Adipose tissue (tissue), 3 donors: ENCODE results near the gene TRIM75. TPM values are rescaled to one million over a fixed set of nuclear protein-coding genes. Genes with fewer than 3 reads are reported as not detected.
"Not testable (repeated sequence)": the region's sequence is repeated elsewhere in the genome, so short reads cannot be mapped to it uniquely, and the experiment has no call there.

Experiments
- H3K27ac ChIP-seq: one replicate; pipeline ENCODE4 v1.5.1; 2013; ENCODE audit warnings: low read depth, low read length
- WGBS, 3 donors: extraction: QIAGEN DNeasy Blood & Tissue Kit; methylation state at CpG; one replicate each; pipeline ENCODE4 v1.1.7; 2013; 5-methylcytosine and 5-hydroxymethylcytosine counted together
- polyA plus RNA-seq, 3 donors: library from polyadenylated mRNA; stranded (reverse); fragments of 200-250 nt; gene quantifications; one replicate each; pipeline ENCODE4 v1.2.3, GENCODE V29; 2013
- donor health status: healthy with polysubstance abuse.
- donor health status: Bipolar disorder and iron deficiency.
- donor health status: healthy.

Gene TRIM75
- polyA plus RNA-seq, 3 donors, result not detected

DNA sequence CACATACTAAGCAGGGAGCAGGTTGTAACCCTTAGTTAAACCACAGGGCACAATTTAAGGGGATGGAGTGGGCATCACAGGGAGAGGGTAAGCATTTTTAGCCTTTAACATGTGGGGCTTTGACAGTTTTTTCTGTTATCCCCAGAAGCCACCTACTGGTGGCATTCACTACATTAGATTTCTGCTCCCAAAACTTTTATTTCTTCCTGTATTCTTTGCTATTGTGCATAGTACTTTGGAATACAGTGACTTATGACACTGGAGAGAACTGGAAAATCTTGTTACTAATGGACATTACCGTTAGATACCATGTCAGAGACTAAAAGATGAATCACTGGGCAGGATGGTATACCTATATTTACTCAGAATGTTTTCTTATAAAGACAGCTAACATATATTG is 7.3 kb downstream of the TRIM75 start:
- WGBS, 3 donors, result 40 to 65% (median 53%) methylated on average over 1 of the region's 1 CpG
- H3K27ac ChIP-seq, result no peak overlapping the region

DNA sequence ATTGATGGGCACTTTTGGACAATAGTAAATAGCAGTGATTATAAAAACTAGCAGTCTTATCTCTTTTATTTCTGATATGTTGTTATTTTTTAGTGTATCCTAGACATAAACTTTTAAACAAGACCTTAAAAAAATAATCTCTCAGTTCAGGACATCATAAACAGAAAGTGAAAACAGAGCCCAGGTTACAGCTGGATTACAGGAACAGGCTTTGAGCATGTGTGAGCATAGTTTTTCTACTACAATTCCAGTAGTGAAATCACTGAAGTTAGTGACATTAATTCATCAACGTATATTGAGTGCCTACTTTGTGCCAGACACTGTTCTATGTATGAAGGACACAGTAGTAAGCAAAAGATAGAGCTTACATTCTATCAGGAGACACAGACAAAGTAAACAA is 16.9 kb downstream of the TRIM75 start:
- WGBS, 3 donors, result 42 to 83% (median 70%) methylated on average over 1 of the region's 1 CpG
- no peak overlapping the region for H3K27ac ChIP-seq

DNA sequence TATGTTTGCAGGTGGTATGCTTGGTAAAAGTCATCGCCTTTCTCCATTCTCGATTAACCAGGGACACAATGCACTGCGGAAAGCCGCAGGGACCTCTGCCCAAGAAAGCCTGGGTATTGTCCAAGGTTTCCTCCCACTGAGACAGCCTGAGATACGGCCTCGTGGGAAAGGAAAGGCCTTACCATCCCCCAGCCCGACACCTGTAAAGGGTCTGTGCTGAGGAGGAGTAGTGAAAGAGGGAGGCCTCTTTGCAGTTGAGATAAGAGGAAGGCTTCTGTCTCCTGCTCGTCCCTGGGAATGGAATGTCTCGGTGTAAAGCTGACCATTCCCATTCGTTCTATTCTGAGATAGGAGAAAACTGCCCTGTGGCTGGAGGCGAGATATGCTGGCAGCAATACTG is 19.7 kb downstream of the TRIM75 start:
- H3K27ac ChIP-seq, result not testable (repeated sequence)
- WGBS, 3 donors, result 29 to 68% (median 60%) methylated on average over 11 of the region's 11 CpGs

DNA sequence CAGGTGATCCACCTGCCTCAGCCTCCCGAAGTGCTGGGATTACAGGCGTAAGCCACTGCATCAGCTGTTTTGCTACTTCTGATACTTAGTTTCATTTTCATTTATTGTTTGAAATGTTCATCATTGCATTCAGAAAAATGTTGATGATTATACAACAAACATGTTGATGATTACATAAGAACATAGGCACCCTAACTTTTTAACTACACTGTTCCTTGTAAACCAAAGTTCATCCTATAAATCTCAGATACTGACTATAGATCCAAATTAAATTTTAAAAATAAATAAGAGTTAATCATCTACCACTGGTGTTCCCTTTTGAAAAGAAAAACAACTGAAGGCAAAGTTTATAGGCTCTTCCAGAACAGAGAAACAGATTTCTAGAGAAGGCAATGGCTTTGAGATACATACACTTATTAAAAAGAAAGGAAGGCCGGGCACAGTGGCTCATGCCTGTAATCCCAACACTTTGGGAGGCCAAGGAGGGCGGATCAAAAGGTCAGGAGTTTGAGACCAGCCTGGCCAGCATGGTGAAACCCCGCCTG is 23.4 kb downstream of the TRIM75 start:
- 95 to 96% (median 96%) methylated on average over 5 of the region's 5 CpGs for WGBS, 3 donors
- H3K27ac ChIP-seq, result no peak overlapping the region

DNA sequence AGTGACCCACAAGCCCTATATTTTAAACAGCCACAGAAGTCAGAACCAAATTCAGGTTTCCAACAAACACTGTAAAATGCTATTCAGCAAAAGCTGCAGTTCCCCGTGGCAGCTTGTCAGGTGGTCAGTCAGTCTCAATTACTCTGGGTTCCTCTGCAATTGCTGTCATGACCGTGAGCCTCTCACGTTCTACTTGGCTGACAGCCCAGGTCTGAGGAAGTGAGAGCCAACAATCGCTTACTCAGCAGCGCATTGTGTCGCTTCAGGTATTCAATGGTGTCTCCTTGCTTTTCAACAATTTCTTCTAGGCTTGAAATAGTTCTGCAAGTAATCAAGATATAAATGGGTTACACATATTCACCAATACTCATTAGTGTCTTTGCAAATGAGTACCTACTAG is 25.8 kb downstream of the TRIM75 start:
- no peak overlapping the region for H3K27ac ChIP-seq
- 28 to 34% (median 30%) methylated on average over 6 of the region's 6 CpGs for WGBS, 3 donors

DNA sequence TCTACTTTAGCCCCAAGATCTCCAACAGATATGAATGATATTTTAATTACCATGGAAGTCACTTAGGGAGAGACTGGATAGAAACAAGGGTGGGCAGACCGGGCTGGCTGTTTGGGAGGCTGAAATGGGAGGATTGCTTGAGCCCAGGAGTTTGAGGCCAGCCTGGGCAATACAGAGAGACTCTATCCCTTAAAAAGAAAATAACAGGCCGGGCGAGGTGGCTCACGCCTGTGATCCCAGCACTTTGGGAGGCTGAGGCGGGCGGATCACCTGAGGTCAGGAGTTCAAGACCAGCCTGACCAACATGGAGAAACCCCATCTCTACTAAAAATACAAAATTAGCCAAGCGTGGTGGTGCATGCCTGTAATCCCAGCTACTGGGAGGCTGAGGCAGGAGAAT is 31.1 kb downstream of the TRIM75 start:
- 89 to 97% (median 94%) methylated on average over 6 of the region's 7 CpGs for WGBS, 3 donors
- H3K27ac ChIP-seq, result not testable (repeated sequence)

DNA sequence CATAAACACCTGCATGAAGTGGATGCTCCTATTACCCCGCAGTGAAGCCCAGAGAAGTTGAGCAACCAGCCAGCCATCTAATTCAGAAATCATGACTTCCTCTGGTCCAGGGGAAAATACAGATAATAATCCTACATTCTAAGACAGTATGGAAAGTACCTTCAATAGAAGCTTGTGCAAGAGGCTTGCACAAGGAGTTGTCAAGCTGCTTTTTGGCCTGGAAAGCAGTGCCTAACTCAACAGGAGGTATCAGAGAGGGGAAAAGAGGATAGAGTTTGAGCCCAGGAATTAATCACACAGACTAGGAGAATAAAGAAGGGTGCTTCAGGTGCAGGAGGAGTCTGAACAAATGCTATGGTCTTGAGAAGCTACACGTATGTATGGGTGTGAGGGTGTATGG is 32.3 kb downstream of the TRIM75 start:
- 79 to 89% (median 85%) methylated on average over 2 of the region's 2 CpGs for WGBS, 3 donors
- H3K27ac ChIP-seq, result no peak overlapping the region

DNA sequence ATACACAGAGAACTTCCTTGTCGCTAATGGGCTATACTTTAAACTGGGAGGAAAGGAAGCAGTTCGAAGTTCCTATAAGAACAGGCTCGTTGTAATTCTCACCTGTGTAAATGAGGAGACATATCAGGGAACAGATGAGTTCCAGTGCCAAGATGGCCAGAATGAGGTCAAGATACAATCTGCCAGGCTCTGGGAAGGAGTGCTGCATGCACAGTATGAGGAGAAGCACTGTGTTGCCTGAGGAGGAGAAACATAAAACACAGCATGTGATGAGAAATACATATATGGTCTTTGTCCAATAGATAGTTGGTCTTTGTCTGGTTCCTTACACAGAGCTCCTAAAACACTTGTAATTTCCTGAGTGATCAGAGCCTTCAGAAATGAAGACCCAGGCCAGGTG is 34.7 kb downstream of the TRIM75 start:
- H3K27ac ChIP-seq, result no peak overlapping the region
- 83 to 88% (median 85%) methylated on average over 3 of the region's 3 CpGs for WGBS, 3 donors

DNA sequence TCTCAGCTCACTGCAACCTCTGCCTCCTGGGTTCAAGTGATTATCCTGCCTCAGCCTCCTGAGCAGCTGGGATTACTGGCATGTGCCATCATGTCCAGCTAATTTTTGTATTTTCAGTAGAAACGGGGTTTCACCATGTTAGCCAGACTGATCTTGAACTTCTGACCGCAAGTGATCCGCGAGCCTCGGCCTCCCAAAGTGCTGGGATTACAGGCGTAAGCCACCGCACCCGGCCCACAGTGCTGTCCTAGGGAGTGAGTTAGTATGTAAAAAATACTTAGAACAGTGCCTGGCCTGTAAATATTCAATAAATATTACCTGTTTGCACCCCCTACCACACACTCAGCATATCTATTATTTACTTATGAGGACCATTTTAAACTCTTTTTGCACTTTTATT is 38.5 kb downstream of the TRIM75 start:
- 94 to 95% (median 95%) methylated on average over 8 of the region's 8 CpGs for WGBS, 3 donors
- not testable (repeated sequence) for H3K27ac ChIP-seq

DNA sequence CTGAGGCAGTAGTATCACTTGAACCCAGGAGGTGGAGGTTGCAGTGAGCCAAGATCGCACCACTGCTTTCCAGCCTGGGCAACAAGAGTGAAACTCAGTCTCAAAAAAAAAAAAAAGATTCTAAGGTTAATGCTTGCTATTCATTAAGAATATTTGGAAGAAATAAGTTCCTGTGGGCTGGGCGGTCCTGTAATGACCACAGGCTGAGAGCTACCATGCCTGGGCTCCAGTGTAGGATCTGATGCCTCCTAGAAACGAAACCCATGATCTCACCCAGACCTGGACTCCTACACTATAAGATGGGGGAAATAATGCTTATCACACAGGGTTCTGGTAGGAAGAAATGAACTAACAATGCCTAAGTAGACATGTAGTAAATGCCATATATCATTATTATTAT is 41.2 kb downstream of the TRIM75 start:
- 94 to 98% (median 98%) methylated on average over 3 of the region's 3 CpGs for WGBS, 3 donors
- H3K27ac ChIP-seq, result no peak overlapping the region

DNA sequence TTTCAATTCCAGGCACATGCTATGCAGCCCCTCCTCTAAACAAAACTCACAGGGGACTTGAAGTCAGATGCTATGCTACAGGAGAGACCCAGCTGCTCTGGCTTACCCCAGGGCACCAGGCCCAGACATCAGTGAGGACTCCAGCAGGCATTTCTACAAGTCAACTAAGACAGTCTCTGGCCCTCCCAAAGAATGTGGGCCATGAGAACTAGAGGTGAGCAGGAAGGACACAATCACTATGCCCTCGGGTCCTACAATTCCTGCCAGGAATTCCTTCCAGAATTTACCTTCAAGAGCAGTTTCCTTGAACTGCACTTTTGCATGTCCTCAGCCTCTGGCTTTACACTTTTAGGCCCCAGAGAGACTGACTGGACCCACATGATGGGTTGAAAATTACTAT is 41.6 kb downstream of the TRIM75 start:
- H3K27ac ChIP-seq, result no peak overlapping the region
- 71 to 79% (median 73%) methylated on average over 1 of the region's 1 CpG for WGBS, 3 donors

DNA sequence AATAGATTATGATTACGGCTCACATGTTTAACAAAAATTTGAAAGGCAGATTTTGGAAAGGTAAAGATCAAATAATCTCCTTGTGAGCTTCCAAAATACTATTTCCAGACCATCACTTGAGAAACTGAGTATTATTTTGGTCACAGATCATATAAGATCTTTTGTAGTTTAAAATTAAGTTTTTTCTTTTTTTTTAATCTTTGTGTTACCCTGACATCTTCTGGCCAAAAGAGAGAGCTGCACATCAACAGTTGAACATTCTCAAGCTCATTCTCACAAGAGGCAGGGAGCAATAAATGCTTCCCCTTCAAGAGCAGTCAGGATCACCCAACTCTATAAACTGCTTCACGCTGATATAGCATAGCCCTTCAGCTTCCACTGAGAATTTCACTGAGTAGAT is 43.1 kb downstream of the TRIM75 start:
- 79 to 85% (median 82%) methylated on average over 2 of the region's 2 CpGs for WGBS, 3 donors
- no peak overlapping the region for H3K27ac ChIP-seq

DNA sequence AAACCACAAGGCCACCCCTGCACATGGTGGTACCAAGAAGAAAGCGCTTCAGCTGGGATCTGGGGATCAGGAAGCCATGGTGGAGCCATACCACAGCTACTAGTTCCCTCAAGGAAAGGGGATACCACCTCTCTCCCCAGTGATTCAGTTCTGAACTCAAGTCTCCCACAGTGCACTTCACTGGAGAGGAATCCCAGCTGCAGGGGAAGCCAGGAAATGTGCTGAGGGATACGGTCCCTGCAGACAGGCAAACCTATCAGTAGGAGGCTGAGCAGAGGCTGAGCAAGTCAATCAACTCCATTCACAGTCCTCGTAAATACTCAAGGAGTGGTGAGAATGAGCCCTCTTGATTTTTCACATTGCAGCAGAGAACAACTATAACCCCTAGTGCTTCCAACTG is 48.0 kb downstream of the TRIM75 start:
- no peak overlapping the region for H3K27ac ChIP-seq
- 87 to 93% (median 92%) methylated on average over 3 of the region's 3 CpGs for WGBS, 3 donors

DNA sequence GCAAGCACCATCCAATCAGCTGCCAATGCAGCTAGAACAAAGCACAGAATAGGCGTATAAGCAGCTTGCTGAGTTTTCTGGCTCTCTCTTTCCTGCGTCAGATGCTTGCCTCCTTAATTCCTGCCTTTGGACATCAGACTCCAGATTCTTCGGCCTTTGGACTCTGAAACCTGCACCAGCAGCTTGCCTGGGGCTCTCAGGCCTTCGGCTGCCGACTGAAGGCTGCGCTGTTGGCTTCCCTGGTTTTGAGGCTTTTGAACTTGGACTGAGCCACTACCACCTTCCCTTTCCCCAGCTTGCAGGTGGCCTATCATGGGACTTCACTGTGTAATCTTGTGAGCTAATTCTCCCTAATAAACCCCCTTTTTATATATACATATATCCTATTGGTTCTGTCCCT is 52.9 kb downstream of the TRIM75 start:
- H3K27ac ChIP-seq, result no peak overlapping the region
- 92 to 95% (median 94%) methylated on average over 6 of the region's 6 CpGs for WGBS, 3 donors

Other genes starting within 250 kb of the TRIM75 start
- gene APELA, start 176.7 kb upstream of the TRIM75 start, polyA plus RNA-seq, result not detected
- gene TRIM61, start 76.2 kb upstream of the TRIM75 start, polyA plus RNA-seq, result 1 to 10 TPM in 2 of 3 donors, under 1 TPM in 1; 0.38 to 2.0 (median 1.2) TPM
- gene TRIM60, start 21.9 kb upstream of the TRIM75 start, polyA plus RNA-seq, result not detected
- gene TMEM192, start 59.0 kb downstream of the TRIM75 start, polyA plus RNA-seq, result 10 to 100 TPM in 2 of 3 donors, 1 to 10 TPM in 1; 7.9 to 14.0 (median 13.5) TPM
- gene KLHL2, start 153.7 kb downstream of the TRIM75 start, polyA plus RNA-seq, result 10 to 100 TPM in 2 of 3 donors, 1 to 10 TPM in 1; 5.6 to 28.3 (median 17.1) TPM